HG03139 (cell line): Measurements from ENCODE around the gene C1QA.
"Not testable (repeated sequence)": the region's sequence is repeated elsewhere in the genome, so short reads cannot be mapped to it uniquely, and the experiment has no call there.

ENCODE experiments used
- ATAC-seq: cut with Tn5 transposase; IDR thresholded peaks from one replicate; pipeline ENCODE4 v1.9.1; 2021; ENCODE audit not compliant: unreplicated experiment

C1QA gene

GRCh38 chr1:22639286-22639685 lies 2.9 kb downstream of the C1QA start:
- no peak for ATAC-seq

- ATAC-seq, result no peak
Observed at GRCh38 chr1:22641247-22641646, 4.8 kb downstream of the C1QA start.

GRCh38 chr1:22641906-22642636 lies 5.6 kb downstream of the C1QA start:
- no peak for ATAC-seq

GRCh38 chr1:22643381-22643780 lies 7.0 kb downstream of the C1QA start, which contains the start of gene C1QC:
TSS of gene C1QC (plus strand) at chr1:22643633. CDS start at chr1:22644024, 391 bp downstream.
- ATAC-seq, result no peak

- ATAC-seq, result no peak
Observed at GRCh38 chr1:22643928-22644327, 7.5 kb downstream of the C1QA start.

- no peak for ATAC-seq
Observed at GRCh38 chr1:22645931-22646330, 9.5 kb downstream of the C1QA start.

- ATAC-seq, result no peak
Observed at GRCh38 chr1:22646384-22646783, 10.0 kb downstream of the C1QA start.

GRCh38 chr1:22650089-22650693 lies 13.8 kb downstream of the C1QA start:
- ATAC-seq, result no peak

- no peak for ATAC-seq
Observed at GRCh38 chr1:22651941-22652856, 15.8 kb downstream of the C1QA start.

GRCh38 chr1:22652881-22653316 lies 16.5 kb downstream of the C1QA start, which contains the start of gene C1QB:
TSS of gene C1QB (plus strand) at chr1:22653236. CDS start at chr1:22659463, 6,227 bp downstream.
- no peak for ATAC-seq

- no peak for ATAC-seq
Observed at GRCh38 chr1:22654692-22655091, 18.3 kb downstream of the C1QA start.

GRCh38 chr1:22658385-22659163 lies 22.1 kb downstream of the C1QA start:
- ATAC-seq, result no peak

GRCh38 chr1:22660716-22661241 lies 24.4 kb downstream of the C1QA start:
- no peak for ATAC-seq

GRCh38 chr1:22661880-22662279 lies 25.5 kb downstream of the C1QA start:
- ATAC-seq, result no peak

GRCh38 chr1:22662318-22662717 lies 25.9 kb downstream of the C1QA start:
- no peak for ATAC-seq

GRCh38 chr1:22662986-22663408 lies 26.6 kb downstream of the C1QA start:
- ATAC-seq, result no peak

GRCh38 chr1:22665752-22666151 lies 29.3 kb downstream of the C1QA start:
- ATAC-seq, result no peak

- no peak for ATAC-seq
Observed at GRCh38 chr1:22666412-22666811, 30.0 kb downstream of the C1QA start.

GRCh38 chr1:22668840-22669239 lies 32.4 kb downstream of the C1QA start:
- not testable (repeated sequence) for ATAC-seq

- no peak for ATAC-seq
Observed at GRCh38 chr1:22670352-22670975, 34.0 kb downstream of the C1QA start.
